GM19468 (cell line): ENCODE results near the gene FAM199X.

ENCODE experiments used
- ATAC-seq: cut with Tn5 transposase; IDR thresholded peaks from one replicate; pipeline ENCODE4 v1.9.1; 2021; ENCODE audit warnings: mild to moderate bottlenecking, moderate library complexity, moderate number of reproducible peaks; ENCODE audit not compliant: unreplicated experiment; ENCODE audit errors: extremely low read depth

Gene FAM199X

GRCh38 chrX:104165894-104166734 lies at the start of gene FAM199X:
Gene FAM199X (plus strand): TSS chrX:104166453. CDS start chrX:104166786, 333 bp downstream.
- peak; percentile 94 for ATAC-seq

DNA sequence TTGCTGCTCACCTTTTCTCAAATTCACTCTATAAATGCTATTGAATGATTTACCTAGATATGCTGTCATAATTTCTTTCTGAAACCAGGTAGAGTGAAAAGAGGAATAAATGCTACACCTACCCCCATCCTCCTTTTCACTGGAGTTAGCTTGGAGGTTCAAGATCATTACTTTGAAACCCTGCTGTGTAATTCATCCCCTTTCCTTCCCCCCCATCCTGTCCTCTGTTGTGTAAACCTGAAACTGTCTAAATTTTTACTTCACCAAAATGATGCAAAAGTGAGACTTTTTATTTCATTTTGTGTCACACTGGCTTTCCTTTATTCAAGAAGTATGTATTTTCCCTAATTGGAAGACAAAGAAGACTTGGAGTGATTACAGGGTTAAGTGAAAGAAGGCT lies 48.5 kb upstream of the FAM199X start:
- no peak for ATAC-seq

- ATAC-seq: no peak
These were observed 47.5 kb upstream of the FAM199X start for GRCh38 chrX:104118765-104119164.

DNA sequence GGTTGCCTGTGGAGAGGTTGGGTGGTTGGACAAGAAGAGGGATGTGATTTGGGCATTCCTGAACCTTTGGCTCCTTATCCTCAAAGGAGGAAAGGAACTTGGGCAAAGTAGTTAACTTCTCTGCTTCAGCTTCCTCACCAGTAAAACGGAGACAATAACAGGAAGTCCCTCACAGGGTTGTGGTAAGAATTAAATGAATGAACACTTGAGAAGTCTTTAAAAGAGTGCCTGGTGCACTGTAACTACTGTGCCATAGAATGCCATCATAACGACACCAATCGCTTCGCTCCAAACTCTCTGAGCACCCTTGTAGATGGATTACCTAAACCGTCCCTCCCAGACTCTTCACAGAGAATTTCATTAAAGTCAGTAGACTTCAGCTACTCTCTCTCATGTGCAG lies 43.4 kb upstream of the FAM199X start:
- ATAC-seq: no peak

DNA sequence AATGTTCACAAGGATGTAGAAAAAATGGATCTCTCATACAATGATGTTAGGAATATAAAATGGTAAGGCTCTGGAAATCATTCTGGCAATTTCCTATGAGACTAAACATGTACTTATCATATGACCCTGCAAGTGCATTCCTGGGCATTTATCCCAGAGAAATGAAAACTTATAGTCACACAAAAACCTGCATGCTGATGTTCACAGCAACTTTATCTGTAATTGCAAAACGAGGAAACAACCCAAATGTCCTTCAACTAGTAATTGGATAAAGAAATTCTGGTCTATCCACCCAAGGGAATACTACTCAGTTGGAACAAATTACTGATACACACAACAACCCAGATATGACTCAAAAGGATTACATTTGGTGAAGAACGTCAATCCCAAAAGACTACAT lies 39.4 kb upstream of the FAM199X start:
- ATAC-seq: no peak

GRCh38 chrX:104130808-104131207 lies 35.4 kb upstream of the FAM199X start:
- ATAC-seq: no peak

DNA sequence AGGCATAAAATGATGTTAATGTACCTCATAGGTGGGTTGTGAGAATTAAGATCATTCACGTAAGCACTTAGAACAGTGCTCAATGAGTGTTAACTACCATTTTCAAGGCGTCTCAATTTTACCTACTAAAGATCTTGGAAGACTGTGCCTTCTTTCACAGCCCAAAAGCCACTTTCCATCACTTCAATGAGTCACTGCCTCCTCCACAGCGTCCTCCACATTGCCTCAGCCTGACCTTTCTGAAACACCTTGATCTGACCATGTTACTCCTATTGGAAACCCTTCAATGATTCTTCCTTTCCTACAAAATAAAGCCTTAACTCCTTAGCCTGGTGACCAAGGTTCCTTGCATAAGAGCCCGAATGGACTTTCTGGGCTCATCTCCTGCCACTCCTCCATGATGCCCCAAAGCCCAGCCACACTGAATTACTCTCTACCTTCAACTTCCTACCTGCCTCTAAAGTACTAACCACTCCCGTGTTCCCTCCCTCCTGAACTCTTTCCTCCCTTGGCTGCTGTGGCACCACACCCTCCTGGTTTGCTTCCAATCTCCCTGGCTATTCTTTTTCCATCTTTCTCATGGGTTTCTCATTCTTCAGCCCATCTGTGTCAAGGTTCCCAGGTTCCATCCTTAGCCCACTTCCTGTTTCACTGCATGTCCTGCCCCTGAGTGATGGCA lies 31.5 kb upstream of the FAM199X start:
- no peak for ATAC-seq

GRCh38 chrX:104135677-104136076 lies 30.6 kb upstream of the FAM199X start:
- no peak for ATAC-seq

DNA sequence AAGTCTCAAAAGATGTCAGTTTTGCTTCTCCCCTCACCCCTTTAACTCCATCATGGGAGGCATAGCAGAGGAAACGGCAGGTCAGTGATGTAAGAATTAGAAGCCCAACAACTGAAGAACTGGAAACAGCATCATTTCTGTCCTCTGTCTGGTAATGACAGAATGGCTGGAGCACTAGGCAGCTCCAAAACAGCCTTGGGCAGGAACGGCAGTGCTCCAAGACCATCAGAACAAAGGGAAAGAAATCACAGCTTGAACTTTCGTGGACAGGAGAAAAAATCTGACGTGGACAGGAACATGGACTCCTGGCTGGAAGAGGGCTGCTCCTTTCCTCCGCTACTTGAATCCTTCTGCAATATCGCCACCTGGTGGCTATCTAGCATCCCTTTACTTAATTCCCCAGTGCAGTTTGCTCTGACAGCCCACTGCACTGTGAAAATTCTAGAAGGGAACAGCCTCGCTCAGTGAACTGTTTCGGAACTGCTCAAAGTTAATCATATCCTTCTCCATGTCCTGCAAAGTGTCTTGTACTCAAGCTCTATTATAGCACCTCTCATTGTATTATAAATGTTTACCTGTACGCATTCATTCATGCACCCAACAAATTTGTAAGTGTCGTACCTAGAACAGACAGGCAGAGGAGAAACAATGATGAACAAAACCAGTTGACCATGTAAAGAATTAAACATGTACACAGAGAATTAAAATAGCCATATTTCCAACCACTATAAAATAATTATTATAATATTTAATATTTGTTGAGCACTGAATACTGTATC lies 29.8 kb upstream of the FAM199X start:
- ATAC-seq: peak; percentile 87

- ATAC-seq: no peak
These were observed 28.8 kb upstream of the FAM199X start for GRCh38 chrX:104137496-104137895.

- ATAC-seq: no peak
These were observed 25.0 kb upstream of the FAM199X start for GRCh38 chrX:104141087-104141760.

DNA sequence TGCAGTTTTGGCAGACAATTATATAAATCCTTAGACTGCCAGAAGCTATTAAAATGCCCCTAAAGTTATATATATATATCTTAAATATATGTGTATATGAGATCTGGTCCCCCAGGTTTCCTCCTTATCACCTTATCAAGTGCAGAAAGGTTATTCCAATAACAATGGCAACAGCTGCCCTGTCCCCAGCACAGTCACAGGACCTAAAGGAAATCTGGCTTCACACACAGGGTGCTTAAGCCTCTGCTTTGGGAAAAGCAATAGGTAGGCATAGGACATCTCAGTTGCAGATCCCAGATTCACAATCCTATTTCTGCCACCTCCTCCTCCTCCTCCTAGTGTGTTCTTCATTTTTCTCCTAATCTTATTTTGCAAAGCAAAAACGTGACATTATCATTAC lies 15.2 kb upstream of the FAM199X start:
- ATAC-seq: no peak

DNA sequence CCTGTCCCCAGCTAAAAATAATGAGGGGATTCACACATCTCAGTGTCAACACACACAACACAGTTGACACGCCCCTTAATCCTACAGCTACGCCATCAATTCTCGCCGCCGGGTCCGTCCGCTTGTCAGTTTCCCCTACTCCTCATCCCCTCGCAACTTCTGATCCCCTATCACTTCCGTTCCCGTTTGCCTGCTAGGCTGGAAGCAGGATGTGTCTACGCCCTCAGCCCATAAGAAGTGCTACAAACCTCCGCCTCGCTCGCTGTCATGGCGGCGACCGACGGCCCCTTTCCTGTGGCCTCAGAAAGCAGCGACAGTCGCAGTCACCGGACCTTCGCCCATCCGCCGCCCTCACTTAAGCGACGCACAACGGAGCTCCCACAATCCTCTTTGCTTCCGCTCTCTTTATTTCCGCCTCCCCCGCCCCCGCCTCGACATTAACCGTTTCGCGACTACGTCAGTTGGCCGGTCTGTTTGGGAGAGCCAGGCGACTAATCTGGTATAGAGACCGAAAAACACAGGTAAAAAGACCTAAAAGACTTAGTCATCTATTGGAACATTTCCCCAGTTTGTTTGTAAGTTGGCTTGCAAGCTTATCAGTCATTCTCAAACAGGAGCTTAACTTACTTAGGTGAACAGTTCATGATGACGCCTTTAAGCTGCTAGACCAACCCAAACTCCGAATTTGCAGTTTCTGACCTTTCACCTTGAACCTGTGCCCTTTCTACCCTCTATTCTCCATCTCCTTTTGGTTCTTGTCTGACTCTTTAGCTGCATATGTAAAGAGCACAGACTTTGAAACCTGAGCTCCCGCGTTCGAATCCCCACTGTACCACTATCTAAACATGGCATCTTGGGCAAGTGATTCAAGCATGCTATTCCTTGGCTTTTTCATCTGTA lies 9.4 kb upstream of the FAM199X start, which contains the start of gene SLC25A53:
Gene SLC25A53 (minus strand): TSS at position 380 of the 900 bp plus-strand sequence. CDS start 51,752 bp downstream, outside the sequence.
- ATAC-seq: peak; percentile 89

- no peak for ATAC-seq
These were observed 633 bp downstream of the FAM199X start for GRCh38 chrX:104166735-104167436.

- no peak for ATAC-seq
These were observed 1.9 kb downstream of the FAM199X start for GRCh38 chrX:104168127-104168526.

DNA sequence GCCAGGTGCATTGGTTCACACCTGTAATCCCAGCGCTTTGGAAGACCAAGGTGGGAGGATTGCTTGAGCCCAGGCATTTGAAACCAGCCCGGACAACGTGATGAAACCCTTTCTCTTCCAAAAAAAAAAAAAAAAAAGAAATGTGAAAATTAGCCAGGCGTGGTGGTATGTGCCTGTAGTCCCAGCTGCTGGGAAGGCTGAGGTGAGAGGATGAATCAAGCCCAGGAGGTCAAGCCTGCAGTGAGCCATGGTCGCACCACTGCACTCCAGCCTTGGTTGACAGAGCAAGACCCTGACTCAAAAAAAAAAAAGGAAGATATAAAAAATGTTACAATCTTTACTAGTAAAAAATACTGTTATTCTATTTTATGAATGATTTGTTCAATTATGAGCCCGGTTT lies 5.9 kb downstream of the FAM199X start:
- ATAC-seq: no peak

- no peak for ATAC-seq
These were observed 6.5 kb downstream of the FAM199X start for GRCh38 chrX:104172788-104173187.

- no peak for ATAC-seq
These were observed 7.6 kb downstream of the FAM199X start for GRCh38 chrX:104173841-104174240.

GRCh38 chrX:104183685-104184084 lies 17.4 kb downstream of the FAM199X start:
- ATAC-seq: no peak
